Measurements from ENCODE around the gene MCM3AP.
"Not testable (repeated sequence)": the region's sequence is repeated elsewhere in the genome, so short reads cannot be mapped to it uniquely, and the experiment has no call there.

MCM3AP gene

GRCh38 chr21:46207006-46207919 lies 78.1 kb downstream of the MCM3AP start:
- TF ChIP-seq CTCF (IDR thresholded peaks at IDR 0.05; ENCODE audit: borderline replicate concordance, control extremely low read depth, extremely low read depth, insufficient read depth, missing control alignments) = no peak
- in situ Hi-C loops (cut with MboI; ENCODE audit: low sequenced_read_pairs, unreplicated experiment) = no loop called here
- no peak for DNase-seq (ENCODE audit: low spot score)

GRCh38 chr21:46206163-46207005 lies 79.0 kb downstream of the MCM3AP start:
- no peak for DNase-seq (ENCODE audit: low spot score)
- in situ Hi-C loops (cut with MboI; ENCODE audit: low sequenced_read_pairs, unreplicated experiment) = no loop called here
- no peak for TF ChIP-seq CTCF (IDR thresholded peaks at IDR 0.05; ENCODE audit: borderline replicate concordance, control extremely low read depth, extremely low read depth, insufficient read depth, missing control alignments)

GRCh38 chr21:46205766-46206162 lies 79.6 kb downstream of the MCM3AP start:
- no peak for DNase-seq (ENCODE audit: low spot score)
- TF ChIP-seq CTCF (IDR thresholded peaks at IDR 0.05; ENCODE audit: borderline replicate concordance, control extremely low read depth, extremely low read depth, insufficient read depth, missing control alignments) = no peak
- in situ Hi-C loops (cut with MboI; ENCODE audit: low sequenced_read_pairs, unreplicated experiment) = no loop called here

DNA sequence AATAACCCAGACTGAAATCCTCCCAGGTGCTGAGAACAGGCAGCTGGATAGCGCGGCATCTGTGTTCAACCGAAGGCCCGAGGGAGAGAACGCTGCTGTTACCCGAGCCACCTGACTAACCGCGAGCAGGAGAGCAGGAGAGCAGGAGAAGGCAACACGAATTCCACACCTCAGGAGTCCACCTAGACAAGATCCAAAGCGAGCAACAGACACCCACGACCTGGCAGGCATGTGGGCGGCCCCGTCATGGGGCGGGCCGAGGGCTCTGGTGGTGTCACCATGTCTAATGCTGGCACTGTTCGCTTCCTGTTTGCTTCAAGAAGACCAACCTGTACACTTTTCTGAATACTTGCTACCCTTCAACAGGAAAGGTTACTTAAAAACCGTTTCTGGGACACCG lies 80.2 kb downstream of the MCM3AP start:
- in situ Hi-C loops (cut with MboI; ENCODE audit: low sequenced_read_pairs, unreplicated experiment) = no loop called here
- no peak for TF ChIP-seq CTCF (IDR thresholded peaks at IDR 0.05; ENCODE audit: borderline replicate concordance, control extremely low read depth, extremely low read depth, insufficient read depth, missing control alignments)
- no peak for DNase-seq (ENCODE audit: low spot score)

- in situ Hi-C loops (cut with MboI; ENCODE audit: low sequenced_read_pairs, unreplicated experiment) = no loop called here
- TF ChIP-seq CTCF (IDR thresholded peaks at IDR 0.05; ENCODE audit: borderline replicate concordance, control extremely low read depth, extremely low read depth, insufficient read depth, missing control alignments) = no peak
- DNase-seq (ENCODE audit: low spot score) = no peak
Measured at GRCh38 chr21:46203203-46203600, 82.2 kb downstream of the MCM3AP start.

DNA sequence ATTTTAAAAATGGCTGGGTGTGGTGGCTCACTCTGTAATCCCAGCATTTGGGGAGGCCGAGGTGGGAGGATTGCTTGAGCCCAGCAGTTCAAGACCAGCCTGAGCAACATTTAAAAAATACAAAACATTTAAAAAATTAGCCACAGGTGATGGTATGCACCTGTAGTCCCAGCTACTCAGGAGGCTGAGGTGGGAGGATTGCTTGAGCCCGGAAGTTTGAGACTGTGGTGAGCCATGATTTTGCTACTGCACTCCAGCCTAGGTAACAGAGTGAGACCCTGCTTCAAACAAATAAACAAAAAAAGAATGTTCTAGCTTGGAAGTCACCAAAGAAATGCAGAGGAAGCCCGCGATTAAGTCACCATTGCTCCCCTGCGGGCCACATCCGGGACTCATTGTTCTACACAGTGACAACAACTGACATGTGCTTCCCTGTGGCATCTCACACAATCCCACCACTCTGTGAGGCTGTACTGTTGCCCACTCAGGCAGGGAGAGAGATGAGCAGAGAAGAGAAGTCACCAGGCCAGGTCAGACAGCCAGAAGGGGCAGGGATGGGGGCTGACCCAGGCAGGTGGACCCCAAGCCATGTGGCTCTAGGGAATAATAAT lies 82.7 kb downstream of the MCM3AP start:
- no peak for TF ChIP-seq CTCF (IDR thresholded peaks at IDR 0.05; ENCODE audit: borderline replicate concordance, control extremely low read depth, extremely low read depth, insufficient read depth, missing control alignments)
- DNase-seq (ENCODE audit: low spot score) = no peak
- in situ Hi-C loops (cut with MboI; ENCODE audit: low sequenced_read_pairs, unreplicated experiment) = no loop called here

GRCh38 chr21:46200877-46201803 lies 84.3 kb downstream of the MCM3AP start:
- DNase-seq (ENCODE audit: low spot score); in situ Hi-C loops (cut with MboI; ENCODE audit: low sequenced_read_pairs, unreplicated experiment): not testable (repeated sequence)

Data from GM13976 (cell line).